ENCODE data around the gene ARMC9.

Gene ARMC9

DNA sequence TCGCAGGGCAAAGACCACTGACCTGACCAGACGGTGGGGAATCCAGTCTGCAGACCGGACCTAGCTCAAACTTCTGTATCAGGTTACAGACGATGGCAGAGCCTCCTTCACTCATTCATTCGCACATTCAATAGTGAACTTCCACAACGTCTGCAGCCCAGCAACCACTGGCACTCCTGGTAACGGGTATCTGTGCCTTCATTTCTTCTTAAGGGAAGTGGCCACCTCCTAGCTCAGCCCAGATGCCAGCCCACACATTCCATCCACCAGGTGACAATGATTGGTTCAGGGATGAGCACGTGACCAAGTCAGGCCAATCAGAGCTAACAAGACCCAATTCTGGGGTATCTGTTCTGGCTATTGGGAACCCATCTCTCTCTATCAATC lies 15.9 kb upstream of the ARMC9 start:
- TF ChIP-seq, protein P1, sequence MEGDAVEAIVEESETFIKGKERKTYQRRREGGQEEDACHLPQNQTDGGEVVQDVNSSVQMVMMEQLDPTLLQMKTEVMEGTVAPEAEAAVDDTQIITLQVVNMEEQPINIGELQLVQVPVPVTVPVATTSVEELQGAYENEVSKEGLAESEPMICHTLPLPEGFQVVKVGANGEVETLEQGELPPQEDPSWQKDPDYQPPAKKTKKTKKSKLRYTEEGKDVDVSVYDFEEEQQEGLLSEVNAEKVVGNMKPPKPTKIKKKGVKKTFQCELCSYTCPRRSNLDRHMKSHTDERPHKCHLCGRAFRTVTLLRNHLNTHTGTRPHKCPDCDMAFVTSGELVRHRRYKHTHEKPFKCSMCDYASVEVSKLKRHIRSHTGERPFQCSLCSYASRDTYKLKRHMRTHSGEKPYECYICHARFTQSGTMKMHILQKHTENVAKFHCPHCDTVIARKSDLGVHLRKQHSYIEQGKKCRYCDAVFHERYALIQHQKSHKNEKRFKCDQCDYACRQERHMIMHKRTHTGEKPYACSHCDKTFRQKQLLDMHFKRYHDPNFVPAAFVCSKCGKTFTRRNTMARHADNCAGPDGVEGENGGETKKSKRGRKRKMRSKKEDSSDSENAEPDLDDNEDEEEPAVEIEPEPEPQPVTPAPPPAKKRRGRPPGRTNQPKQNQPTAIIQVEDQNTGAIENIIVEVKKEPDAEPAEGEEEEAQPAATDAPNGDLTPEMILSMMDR (IDR thresholded peaks at IDR 0.05; ENCODE audit: control insufficient read depth, insufficient read depth, low read depth, low read length, missing control alignments) = no peak

DNA sequence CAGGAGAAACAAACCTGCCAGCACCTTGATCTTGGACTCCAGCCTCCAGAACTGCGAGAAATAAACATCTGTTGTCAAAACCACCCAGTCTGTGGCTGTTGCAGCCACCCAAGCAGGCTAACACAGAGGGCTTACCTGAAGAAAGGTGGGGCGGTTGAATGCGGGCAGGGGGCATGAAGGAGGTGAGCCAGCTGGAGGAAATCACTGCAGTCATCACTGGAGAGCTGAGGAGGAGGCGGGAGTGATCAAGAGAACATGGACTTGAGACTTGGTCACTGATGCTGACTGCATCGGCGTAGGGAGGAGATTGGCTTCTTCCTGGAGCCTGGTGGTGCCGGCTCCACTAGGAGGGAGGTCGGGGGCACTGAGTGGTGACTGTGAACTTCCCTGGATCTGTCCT lies 14.6 kb upstream of the ARMC9 start:
- no peak overlapping the region for H3K4me3 ChIP-seq (ENCODE audit: control insufficient read depth, low read depth, low read length)
- no peak for DNase-seq (ENCODE audit: low read depth)
- TF ChIP-seq, protein P1 (IDR thresholded peaks at IDR 0.05; ENCODE audit: control insufficient read depth, insufficient read depth, low read depth, low read length, missing control alignments) = no peak

More for the DNA sequence above, 15.9 kb upstream of the ARMC9 start:
- no peak overlapping the region for H3K4me3 ChIP-seq (ENCODE audit: control insufficient read depth, low read depth, low read length)
- no peak for DNase-seq (ENCODE audit: low read depth)

- TF ChIP-seq, protein P1 (IDR thresholded peaks at IDR 0.05; ENCODE audit: control insufficient read depth, insufficient read depth, low read depth, low read length, missing control alignments) = no peak
- no peak overlapping the region for H3K4me3 ChIP-seq (ENCODE audit: control insufficient read depth, low read depth, low read length)
- no peak for DNase-seq (ENCODE audit: low read depth)
Observed at GRCh38 chr2:231184319-231184718, 14.1 kb upstream of the ARMC9 start.

- no peak overlapping the region for H3K4me3 ChIP-seq (ENCODE audit: control insufficient read depth, low read depth, low read length)
- TF ChIP-seq, protein P1 (IDR thresholded peaks at IDR 0.05; ENCODE audit: control insufficient read depth, insufficient read depth, low read depth, low read length, missing control alignments) = no peak
- no peak for DNase-seq (ENCODE audit: low read depth)
Observed at GRCh38 chr2:231185050-231185725, 13.2 kb upstream of the ARMC9 start.

DNA sequence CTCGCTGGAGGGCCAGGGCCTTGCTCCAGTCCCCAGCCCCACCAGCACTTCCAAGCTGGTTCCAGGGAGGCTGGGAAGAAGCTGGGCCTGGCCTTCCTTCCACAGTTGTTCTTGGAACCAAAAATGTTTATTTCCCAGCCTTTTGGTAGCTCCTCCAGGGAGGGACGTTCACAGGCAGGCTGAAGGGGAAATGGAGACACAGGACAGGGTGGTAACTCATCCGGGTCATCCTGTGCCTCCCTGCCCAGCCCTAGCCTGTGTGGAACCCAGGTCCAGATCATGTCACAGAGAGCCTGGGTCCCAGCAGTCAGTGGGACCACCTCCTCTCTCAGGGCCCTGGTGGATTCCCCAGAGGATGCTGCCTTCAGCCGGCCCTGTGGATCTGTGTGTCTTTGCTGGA lies 12.5 kb upstream of the ARMC9 start:
- DNase-seq (ENCODE audit: low read depth) = no peak
- TF ChIP-seq, protein P1 (IDR thresholded peaks at IDR 0.05; ENCODE audit: control insufficient read depth, insufficient read depth, low read depth, low read length, missing control alignments) = no peak
- no peak overlapping the region for H3K4me3 ChIP-seq (ENCODE audit: control insufficient read depth, low read depth, low read length)

DNA sequence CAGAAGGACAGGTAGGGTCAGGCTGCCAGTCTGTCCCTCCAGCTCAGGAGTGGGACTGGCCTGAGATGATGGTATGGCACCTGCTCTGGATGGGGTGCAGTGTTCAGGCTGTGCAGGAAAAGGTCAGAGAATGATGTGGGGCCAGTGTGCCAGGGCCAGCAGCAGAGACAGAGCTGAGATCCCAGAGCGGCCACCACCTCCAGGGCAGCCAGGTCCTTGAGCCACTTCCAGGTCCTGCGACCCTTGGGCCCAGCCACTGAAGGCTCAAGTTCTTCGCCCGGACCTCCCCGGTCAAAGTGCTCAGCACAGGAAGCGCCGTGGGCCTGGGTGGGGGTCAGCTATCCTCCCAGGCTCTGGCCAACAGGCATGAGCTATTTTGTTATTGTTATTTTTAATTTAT lies 12.1 kb upstream of the ARMC9 start:
- H3K4me3 ChIP-seq (ENCODE audit: control insufficient read depth, low read depth, low read length) = no peak overlapping the region
- TF ChIP-seq, protein P1 (IDR thresholded peaks at IDR 0.05; ENCODE audit: control insufficient read depth, insufficient read depth, low read depth, low read length, missing control alignments) = no peak
- DNase-seq (ENCODE audit: low read depth) = no peak
